GM19463 (cell line): ENCODE measurements around the gene MAPK8.
"Not testable (repeated sequence)": the region's sequence is repeated elsewhere in the genome, so short reads cannot be mapped to it uniquely, and the experiment has no call there.

Experiments used
- ATAC-seq: cut with Tn5 transposase; IDR thresholded peaks from one replicate; pipeline ENCODE4 v1.9.1; 2021; ENCODE audit warnings: mild to moderate bottlenecking, moderate library complexity; ENCODE audit not compliant: unreplicated experiment

MAPK8 gene

DNA sequence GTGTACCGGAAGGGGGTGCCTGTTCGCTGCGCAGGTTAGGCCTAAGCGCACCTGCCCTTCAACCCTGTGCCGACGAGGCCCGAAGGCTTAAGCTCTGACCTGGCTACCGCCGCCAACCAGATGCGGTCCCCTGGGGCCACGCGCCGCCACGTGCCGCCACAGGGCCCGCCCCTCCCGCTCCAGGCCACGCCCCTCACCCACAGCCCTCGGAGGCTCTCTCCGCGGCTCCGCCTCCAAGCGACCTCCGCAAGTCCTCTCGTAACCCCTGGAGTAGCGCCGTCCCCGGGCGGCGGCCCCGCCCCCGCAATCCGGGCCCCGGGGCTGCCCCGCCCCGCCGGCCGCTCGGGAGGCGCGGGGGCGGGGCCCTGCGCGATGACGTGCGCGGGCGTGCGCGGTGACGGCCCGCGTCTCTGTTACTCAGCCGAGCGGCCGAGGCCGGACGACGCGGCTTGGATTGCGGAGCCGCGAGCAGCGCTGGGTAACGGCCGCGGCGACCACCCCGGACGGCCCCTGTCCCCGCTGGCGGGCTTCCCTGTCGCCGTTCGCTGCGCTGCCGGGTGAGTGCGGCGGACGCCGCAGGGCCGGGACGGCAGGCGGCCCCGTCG, at the start of gene MAPK8:
MAPK8 (plus strand) TSS at position 413 of the 605 bp plus-strand sequence. CDS start 94,984 bp downstream, outside the sequence.
- peak; percentile 78 for ATAC-seq

GRCh38 chr10:48257407-48257961, 49.0 kb upstream of the MAPK8 start:
- ATAC-seq, result no peak

- ATAC-seq, result no peak
Observed at GRCh38 chr10:48258105-48258504, 48.4 kb upstream of the MAPK8 start.

- peak; percentile 68 for ATAC-seq
Observed at GRCh38 chr10:48266528-48266927, 39.9 kb upstream of the MAPK8 start.

DNA sequence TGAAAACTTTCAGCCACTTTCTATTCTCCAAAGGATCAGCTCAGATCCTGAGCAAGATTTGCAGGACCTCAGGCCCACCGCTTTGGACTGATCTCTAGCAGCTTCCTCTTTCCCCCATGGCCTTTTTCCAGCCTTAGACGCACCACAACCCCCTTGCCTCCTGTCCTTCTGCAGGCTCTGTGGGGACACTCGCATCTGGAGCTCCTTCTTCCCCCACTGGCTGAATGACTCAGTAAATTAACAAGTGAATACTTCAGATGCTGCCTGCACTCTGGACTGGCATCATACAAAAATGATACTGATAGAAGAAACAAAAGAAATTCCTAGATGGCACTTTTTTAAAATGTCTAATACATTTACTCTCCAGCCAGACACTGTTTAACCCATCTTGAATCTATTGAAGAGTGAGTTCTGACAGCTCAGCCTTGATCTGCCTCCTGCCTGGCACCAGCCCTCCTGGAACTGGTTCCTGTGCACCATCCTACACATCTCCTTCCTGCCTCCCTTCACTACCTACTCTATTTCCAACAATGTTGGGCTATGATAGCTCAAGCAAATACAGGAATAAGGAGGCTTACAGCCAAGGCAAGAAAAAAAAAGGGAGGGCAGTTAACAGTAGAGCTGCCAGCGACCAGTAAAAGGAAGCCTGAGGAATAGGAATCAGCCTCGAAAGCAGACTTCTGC, 35.3 kb upstream of the MAPK8 start:
- ATAC-seq, result no peak

DNA sequence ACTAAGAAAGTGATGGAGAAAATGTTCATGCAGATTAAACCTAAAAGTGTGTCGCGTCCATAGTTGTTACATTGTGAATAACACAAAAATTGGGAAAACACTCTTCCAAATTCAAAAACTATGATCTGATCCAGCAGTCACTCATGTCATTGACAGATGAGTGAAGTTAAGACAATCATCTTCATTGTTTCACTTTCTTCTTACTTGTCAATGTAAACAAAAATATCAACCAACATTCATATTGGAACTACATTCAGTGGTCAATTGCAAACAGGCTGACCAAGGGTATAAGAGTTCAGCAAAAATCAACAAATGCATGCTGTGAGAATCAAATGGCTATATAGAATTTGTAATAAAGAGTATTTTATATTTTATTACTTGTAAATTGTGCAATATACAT, 33.8 kb upstream of the MAPK8 start:
- ATAC-seq, result peak; percentile 50

DNA sequence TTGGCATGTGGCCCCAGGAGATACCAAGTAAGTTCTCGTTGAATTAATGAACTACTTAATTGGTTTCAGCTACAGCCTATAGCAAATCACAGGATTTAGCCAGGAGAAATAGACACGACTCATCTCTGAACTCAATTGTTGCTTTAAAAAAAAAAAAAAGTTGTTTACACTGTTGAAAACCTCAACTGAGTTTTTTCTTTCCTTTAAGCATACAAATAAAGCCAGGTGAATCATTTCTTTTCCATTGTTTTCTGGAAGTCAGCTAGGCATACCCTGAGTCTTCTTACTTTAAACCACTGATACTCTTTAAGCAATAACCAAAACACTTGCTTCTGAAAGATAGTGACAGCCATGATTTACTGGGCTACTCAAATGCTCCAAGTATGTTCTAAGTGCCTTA, 32.7 kb upstream of the MAPK8 start:
- ATAC-seq, result no peak

DNA sequence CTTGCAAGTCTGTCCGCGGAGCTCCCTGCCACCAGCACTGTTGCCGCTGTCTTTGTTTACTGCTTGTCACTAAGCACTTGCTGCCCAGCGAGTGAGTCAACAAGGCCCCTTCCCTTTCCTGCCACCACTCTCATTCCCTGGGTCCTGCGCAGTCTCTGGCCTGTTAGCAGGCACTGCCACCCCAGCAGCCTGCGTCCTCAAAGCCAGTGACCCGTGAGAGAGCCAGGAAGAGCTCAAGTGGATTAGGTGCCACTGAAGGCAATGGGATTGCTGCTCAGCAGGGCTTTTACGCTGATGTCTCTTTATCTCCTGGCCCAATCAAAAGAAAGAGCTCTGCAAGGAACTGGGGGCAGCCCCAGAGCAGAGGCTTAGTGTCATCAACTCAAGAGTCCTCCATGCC, 31.8 kb upstream of the MAPK8 start, which contains the start of gene FRMPD2:
FRMPD2 (minus strand) TSS at position 61 of the 400 bp plus-strand sequence. CDS start 129 bp downstream, outside the sequence.
- no peak for ATAC-seq

- no peak for ATAC-seq
Observed at GRCh38 chr10:48277093-48277492, 29.4 kb upstream of the MAPK8 start.

DNA sequence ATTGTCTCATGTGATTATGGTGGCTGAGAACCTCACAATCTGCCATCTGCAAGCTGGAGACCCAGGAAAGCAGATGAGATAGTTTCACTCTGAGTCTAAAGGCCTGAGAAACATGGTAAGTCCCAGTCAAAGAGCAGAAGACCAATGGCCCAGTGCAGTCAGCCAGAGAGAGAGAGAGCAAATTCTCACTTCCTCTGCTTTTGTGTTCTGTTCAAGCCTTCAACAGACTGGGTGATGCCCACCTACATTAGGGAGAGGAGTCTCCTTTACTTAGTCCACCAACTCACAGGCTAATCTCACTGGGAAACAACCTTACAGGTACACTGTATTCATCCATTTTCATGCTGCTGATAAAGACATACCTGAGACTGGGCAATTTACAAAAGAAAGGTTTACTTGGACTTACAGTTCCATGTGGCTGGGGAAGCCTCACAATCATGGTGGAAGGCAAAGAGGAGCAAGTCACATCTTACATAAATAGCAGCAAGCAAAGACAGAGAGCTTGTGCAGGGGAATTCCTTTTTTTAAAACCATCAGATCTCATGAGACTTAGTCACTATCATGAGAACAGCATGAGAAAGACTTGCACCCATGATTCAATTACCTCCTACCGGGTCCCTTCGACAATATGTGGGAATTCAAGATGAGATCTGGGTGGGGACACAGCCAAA, 27.3 kb upstream of the MAPK8 start:
- ATAC-seq, result peak; percentile 81

DNA sequence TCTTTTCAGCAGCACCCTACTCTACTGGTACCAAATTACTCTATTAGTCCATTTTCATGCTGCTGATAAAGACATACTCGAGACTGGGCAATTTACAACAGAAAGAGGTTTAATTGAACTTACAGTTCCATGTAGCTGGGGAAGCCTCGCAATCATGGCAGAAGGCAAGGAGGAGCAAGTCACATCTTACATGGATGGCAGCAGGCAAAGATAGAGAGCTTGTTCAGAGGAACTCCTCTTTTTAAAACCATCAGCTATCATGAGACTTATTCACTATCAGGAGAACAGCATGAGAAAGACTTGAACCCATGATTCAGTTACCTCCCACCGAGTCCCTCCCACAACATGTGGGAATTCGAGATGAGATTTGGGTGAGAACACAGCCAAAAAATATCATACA, 24.8 kb upstream of the MAPK8 start:
- not testable (repeated sequence) for ATAC-seq

DNA sequence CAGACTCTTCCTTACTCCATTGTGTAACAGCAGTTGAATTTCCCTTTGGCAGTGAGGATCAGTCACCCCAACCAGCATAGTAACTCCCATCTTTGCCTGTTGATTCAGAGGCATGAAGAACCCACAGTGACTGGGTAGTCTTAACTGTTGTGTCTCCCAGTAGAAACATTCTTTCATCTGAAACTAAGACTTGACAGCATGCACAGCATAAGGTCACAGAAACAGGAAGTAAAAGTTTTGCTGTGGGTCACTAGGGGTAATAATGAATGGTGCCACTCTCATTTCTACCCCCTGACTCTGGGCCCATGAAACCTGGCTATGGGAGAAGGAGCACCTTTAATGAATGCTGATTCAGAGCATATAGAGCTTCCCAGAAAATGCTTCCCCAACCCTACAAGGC, 23.6 kb upstream of the MAPK8 start:
- peak; percentile 52 for ATAC-seq

- ATAC-seq, result no peak
Observed at GRCh38 chr10:48284002-48284546, 22.4 kb upstream of the MAPK8 start.

GRCh38 chr10:48284811-48285210, 21.7 kb upstream of the MAPK8 start:
- no peak for ATAC-seq

DNA sequence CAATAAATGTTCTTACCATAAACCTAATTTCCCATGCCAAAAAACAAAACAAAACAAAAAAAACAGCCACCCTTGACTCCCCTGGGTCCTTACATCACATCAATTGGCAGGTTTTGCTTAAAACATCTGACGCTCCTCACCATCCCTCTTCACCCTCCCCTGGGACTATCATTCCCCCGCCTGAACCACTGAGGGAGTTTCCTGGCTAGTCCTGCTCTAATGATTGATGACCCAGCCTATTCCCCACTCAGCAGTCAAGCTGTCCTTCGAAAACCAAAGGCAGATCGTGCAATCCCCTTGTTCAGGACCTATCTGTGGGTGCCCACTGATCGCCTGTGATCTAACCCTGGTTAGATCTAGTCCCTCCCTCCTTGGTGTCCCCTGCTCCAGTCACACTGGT, 20.8 kb upstream of the MAPK8 start:
- peak; percentile 38 for ATAC-seq

- no peak for ATAC-seq
Observed at GRCh38 chr10:48286356-48286755, 20.1 kb upstream of the MAPK8 start.

- peak; percentile 63 for ATAC-seq
Observed at GRCh38 chr10:48287417-48288391, 18.8 kb upstream of the MAPK8 start.

- ATAC-seq, result no peak
Observed at GRCh38 chr10:48288661-48289060, 17.8 kb upstream of the MAPK8 start.

- ATAC-seq, result peak; percentile 32
Observed at GRCh38 chr10:48289501-48290238, 16.8 kb upstream of the MAPK8 start.

- no peak for ATAC-seq
Observed at GRCh38 chr10:48290286-48290685, 16.2 kb upstream of the MAPK8 start.
